Cardiac muscle cell (in vitro differentiated cells and primary cell): ENCODE results near the gene PITPNM1. TPM values are rescaled to one million over a fixed set of nuclear protein-coding genes. Genes with fewer than 3 reads are reported as not detected.

Experiments
- DNase-seq, 2 donors: peaks; one replicate each; pipeline versions ENCODE4 v3.0.0 to v3.0.0-alpha.2; 2010 to 2017; ENCODE audit warnings: low read depth in 1 of 2, low spot score in 1 of 2
- H3K27ac ChIP-seq: fragments of 200-600 bp; sonication (generic); 2 replicates; pipeline ENCODE4 v1.5.1; 2016
- H3K27me3 ChIP-seq: fragments of 200-600 bp; sonication (generic); 2 replicates; pipeline ENCODE4 v1.6.0; 2016; ENCODE audit warnings: control low read depth
- H3K36me3 ChIP-seq: fragments of 200-600 bp; sonication (generic); 2 replicates; pipeline ENCODE4 v1.5.1; 2016; ENCODE audit warnings: control low read depth
- H3K4me1 ChIP-seq: fragments of 200-600 bp; sonication (generic); 2 replicates; pipeline ENCODE4 v1.8.1; 2017; ENCODE audit warnings: low read depth, mild to moderate bottlenecking, mixed run types
- H3K4me3 ChIP-seq: fragments of 200-600 bp; sonication (generic); 2 replicates; pipeline ENCODE4 v1.5.1; 2016; ENCODE audit warnings: mild to moderate bottlenecking
- H3K9me3 ChIP-seq: fragments of 200-600 bp; sonication (generic); 2 replicates; pipeline ENCODE4 v1.5.1; 2017; ENCODE audit warnings: low read depth, mild to moderate bottlenecking, control low read depth
- CTCF ChIP-seq: IDR thresholded peaks from 2 replicates; pipeline ENCODE4 v1.5.1; 2012; ENCODE audit warnings: low read depth, mild to moderate bottlenecking, low read length
- polyA plus RNA-seq: library from polyadenylated mRNA; unstranded; fragments of >200 nt; fragmentation: Nextera tagmentation; extraction: Ambion mirVana; gene quantifications from 2 replicates; pipeline ENCODE4 v1.2.1, GENCODE V29; 2016
- total RNA-seq: library from RNA; depleted of rRNA; stranded (reverse); fragments of >200 nt; gene quantifications from 2 replicates; pipeline ENCODE4 v1.2.3, GENCODE V29; 2016

The PITPNM1 gene
- total and polyA plus RNA-seq, 2 experiments from 2014 or later = 24.8 to 58.5 TPM

GRCh38 chr11:67508486-67509121 lies 3.4 kb upstream of the PITPNM1 start:
- Histone ChIP-seq H3K27ac (peak overlapping the region; percentile 97), H3K9me3 (no peaks in the 10 kb centered on the region), H3K27me3 (peaks cover 11% of the 10 kb centered on the region), H3K4me1 (peaks cover 4% of the 10 kb centered on the region), H3K36me3 (no peaks in the 10 kb centered on the region), H3K4me3 (peak overlapping the region; percentile 59)
- peak; percentile 98 to 99 for DNase-seq
- no peak for TF ChIP-seq CTCF

- TF ChIP-seq CTCF = no peak
- peak within 1 kb of the TSS; percentile 64 for H3K4me3 ChIP-seq
These were observed 2.8 kb upstream of the PITPNM1 start, which contains the start of gene CDK2AP2 for GRCh38 chr11:67507864-67508485. TSS of gene CDK2AP2 (minus strand) at chr11:67508162. CDS start at chr11:67508082, 80 bp downstream.

GRCh38 chr11:67507242-67507863 lies 2.2 kb upstream of the PITPNM1 start:
- no peak for DNase-seq
- Histone ChIP-seq H3K27me3 (peaks cover 15% of the 10 kb centered on the region), H3K36me3 (no peaks in the 10 kb centered on the region), H3K9me3 (no peaks in the 10 kb centered on the region), H3K4me3 (peak overlapping the region; percentile 64), H3K4me1 (peaks cover 4% of the 10 kb centered on the region), H3K27ac (peak overlapping the region; percentile 85)
- TF ChIP-seq CTCF = no peak

More at GRCh38 chr11:67507864-67508485, 2.8 kb upstream of the PITPNM1 start, which contains the start of gene CDK2AP2:
- Histone ChIP-seq H3K4me1 (peaks cover 4% of the 10 kb centered on the region), H3K27ac (peak within 1 kb of the TSS; percentile 97), H3K27me3 (peaks cover 15% of the 10 kb centered on the region), H3K36me3 (no peaks in the 10 kb centered on the region), H3K9me3 (no peaks in the 10 kb centered on the region)
- peak; percentile 99 to 100 for DNase-seq

GRCh38 chr11:67506426-67507051 lies 1.4 kb upstream of the PITPNM1 start:
- no peak for TF ChIP-seq CTCF
- no peak overlapping the region for H3K4me3 ChIP-seq
- no peaks in the 10 kb centered on the region for H3K36me3 ChIP-seq
- no peaks in the 10 kb centered on the region for H3K9me3 ChIP-seq
- H3K27me3 ChIP-seq = peaks cover 9% of the 10 kb centered on the region
- peaks cover 4% of the 10 kb centered on the region for H3K4me1 ChIP-seq
- no peak for DNase-seq
- no peak overlapping the region for H3K27ac ChIP-seq

- Histone ChIP-seq H3K36me3 (no peaks in the 10 kb centered on the region), H3K9me3 (no peaks in the 10 kb centered on the region), H3K4me3 (peak overlapping the region; percentile 53), H3K27ac (peak overlapping the region; percentile 2), H3K4me1 (peaks cover 4% of the 10 kb centered on the region), H3K27me3 (peaks cover 9% of the 10 kb centered on the region)
- DNase-seq = peak; percentile 89 to 92
- peak; percentile 97 for TF ChIP-seq CTCF
These were observed 638 bp upstream of the PITPNM1 start for GRCh38 chr11:67505605-67506396.
